Measurements from ENCODE around the gene PSMD13.

The PSMD13 gene

GRCh38 chr11:205221-206001, 31.4 kb upstream of the PSMD13 start:
- no peak for DNase-seq

GRCh38 chr11:206002-206384, 30.8 kb upstream of the PSMD13 start:
- DNase-seq: no peak

GRCh38 chr11:206526-207207, 30.1 kb upstream of the PSMD13 start:
- DNase-seq: no peak

- peak; percentile 64 for DNase-seq
These were observed 29.4 kb upstream of the PSMD13 start, which contains the start of the genes BET1L and RIC8A for GRCh38 chr11:207208-207862. TSS of gene BET1L (minus strand) at chr11:207399. CDS start at chr11:207321, 78 bp downstream. TSS of gene RIC8A (plus strand) at chr11:207708. CDS start at chr11:208855, 1,147 bp downstream.

- DNase-seq: no peak
These were observed 29.0 kb upstream of the PSMD13 start for GRCh38 chr11:207863-208180.

GRCh38 chr11:208181-208916, 28.4 kb upstream of the PSMD13 start:
- peak; percentile 1 for DNase-seq

GRCh38 chr11:208917-209260, 27.9 kb upstream of the PSMD13 start:
- no peak for DNase-seq

- DNase-seq: no peak
These were observed 27.3 kb upstream of the PSMD13 start for GRCh38 chr11:209275-210121.

GRCh38 chr11:210122-210802, 26.5 kb upstream of the PSMD13 start:
- DNase-seq: no peak

- DNase-seq: no peak
These were observed 26.0 kb upstream of the PSMD13 start for GRCh38 chr11:210803-211180.

- DNase-seq: no peak
These were observed 25.5 kb upstream of the PSMD13 start for GRCh38 chr11:211295-211694.

GRCh38 chr11:211741-212140, 25.0 kb upstream of the PSMD13 start:
- no peak for DNase-seq

- DNase-seq: no peak
These were observed 24.4 kb upstream of the PSMD13 start for GRCh38 chr11:212150-213100.

GRCh38 chr11:213111-213510, 23.7 kb upstream of the PSMD13 start:
- DNase-seq: no peak

- DNase-seq: no peak
These were observed 22.7 kb upstream of the PSMD13 start for GRCh38 chr11:214083-214482.

- no peak for DNase-seq
These were observed 21.2 kb upstream of the PSMD13 start for GRCh38 chr11:215581-216037.

GRCh38 chr11:216081-216974, 20.4 kb upstream of the PSMD13 start:
- no peak for DNase-seq

- no peak for DNase-seq
These were observed 19.1 kb upstream of the PSMD13 start for GRCh38 chr11:217704-218103.

GRCh38 chr11:218815-219593, 17.8 kb upstream of the PSMD13 start:
- DNase-seq: no peak
